CD4-positive, alpha-beta T cell treated with Interleukin-4 for 1 hour (primary cell): Measurements from ENCODE around the gene OGFOD3.
"Not testable (repeated sequence)": the region's sequence is repeated elsewhere in the genome, so short reads cannot be mapped to it uniquely, and the experiment has no call there.

Source experiments
- DNase-seq, 2 donors: peaks; one replicate each; pipeline ENCODE4 v3.0.0-alpha.2; 2020 to 2022

Gene OGFOD3, protein sequence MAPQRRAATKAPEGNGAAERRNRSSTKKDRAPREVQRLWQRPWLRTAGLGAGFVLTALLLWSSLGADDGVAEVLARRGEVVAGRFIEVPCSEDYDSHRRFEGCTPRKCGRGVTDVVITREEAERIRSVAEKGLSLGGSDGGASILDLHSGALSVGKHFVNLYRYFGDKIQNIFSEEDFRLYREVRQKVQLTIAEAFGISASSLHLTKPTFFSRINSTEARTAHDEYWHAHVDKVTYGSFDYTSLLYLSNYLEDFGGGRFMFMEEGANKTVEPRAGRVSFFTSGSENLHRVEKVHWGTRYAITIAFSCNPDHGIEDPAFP

DNA sequence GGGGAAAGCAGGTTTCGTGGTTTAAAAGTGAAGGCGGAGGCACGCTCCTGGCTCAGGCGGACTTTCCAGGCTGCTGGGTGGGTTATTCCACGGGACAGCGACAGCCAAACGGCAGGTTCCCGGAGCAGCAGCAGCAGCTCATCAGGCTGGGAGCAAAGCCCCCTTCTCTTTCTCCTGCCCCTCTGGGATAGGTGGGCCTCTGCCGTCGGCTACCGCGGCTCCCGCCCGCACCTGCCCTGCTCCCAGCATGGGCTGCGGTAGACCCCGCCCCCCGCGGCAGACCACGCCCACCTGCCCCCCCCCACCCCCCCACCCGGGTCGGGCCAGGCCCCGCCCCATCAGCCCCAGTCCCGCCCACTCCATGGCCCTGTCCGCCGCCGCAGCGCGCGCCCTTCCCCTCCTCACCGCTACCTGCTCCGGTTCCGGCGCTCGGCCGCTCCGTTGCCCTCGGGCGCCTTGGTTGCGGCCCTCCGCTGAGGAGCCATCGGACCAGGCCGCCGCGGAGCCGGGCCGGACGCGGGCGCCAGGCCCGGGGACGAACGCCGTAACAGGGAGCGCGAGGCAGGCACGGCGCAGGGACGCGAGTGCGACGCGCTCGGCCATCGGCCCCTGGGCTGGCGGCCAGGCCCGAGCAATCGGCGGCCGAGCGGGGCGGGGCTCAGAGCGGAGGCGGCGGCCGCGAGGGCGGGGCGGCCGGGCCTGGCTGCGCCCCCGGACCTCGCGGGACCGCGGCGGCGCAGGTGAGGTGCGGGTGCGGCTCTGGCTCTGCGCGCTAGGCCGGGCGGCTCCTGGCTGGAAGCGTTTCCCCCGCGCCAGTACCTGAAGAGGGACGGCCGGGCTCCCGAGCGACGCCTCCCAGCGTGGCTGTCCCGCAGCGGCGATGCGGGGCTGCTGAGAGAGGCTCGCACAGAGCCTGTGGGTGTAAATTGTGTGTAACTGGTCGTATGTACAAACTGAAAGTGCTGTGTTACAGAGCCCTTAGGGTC, at the start of gene OGFOD3, which contains the start of gene HEXD:
TSS of gene OGFOD3 (minus strand) at position 586 of the 986 bp plus-strand sequence. CDS start at position 485, 101 bp downstream.
TSS of gene HEXD (plus strand) at position 347 of the 986 bp plus-strand sequence. CDS start 1,453 bp downstream, outside the sequence.
- peak; percentile 82 to 89 for DNase-seq

DNA sequence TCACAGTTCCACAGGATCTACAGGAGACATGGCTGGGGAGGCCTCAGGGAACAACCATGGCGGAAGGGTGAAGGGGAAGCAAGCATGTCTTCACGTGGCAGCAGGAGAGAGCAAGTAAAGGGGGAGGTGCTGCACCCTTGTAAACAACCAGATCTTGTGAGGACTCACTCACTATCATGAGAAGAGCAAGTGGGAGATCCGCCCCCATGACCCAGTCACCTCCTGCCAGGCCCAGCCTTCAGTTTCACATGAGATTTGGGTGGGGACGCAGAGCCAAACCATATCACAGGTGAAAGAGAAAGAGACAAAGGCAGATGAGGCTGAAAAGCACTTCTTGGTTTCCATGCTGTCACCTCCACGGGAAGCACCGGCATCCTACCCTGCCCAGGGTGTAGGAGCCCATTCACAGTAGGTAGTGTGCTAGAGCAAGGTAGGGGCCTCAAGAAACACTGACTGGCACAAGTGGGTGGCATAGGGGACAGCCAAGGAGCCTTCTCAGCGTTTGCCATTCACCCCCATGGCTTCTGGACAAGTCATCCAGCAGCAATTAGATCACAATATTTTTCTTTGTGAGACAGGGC, 46.7 kb upstream of the OGFOD3 start:
- no peak for DNase-seq

DNA sequence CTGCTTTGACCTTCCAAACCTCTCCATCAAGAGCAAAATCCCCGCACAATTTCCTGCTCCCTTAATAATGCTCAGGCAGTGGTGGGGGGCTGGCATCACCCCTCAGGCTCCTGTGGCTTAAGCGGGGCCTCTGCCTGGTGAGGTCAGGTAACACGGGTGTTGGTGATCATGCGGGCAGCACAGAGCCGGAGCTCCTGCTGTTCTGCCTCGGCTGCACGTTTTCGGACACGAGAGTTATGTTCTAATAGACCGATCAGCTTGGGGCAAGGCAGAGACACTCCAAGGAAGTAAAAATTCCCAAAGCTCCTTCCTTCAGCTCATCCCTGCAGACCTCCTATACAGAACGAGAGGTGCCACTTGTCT, 46.2 kb upstream of the OGFOD3 start:
- no peak for DNase-seq

DNA sequence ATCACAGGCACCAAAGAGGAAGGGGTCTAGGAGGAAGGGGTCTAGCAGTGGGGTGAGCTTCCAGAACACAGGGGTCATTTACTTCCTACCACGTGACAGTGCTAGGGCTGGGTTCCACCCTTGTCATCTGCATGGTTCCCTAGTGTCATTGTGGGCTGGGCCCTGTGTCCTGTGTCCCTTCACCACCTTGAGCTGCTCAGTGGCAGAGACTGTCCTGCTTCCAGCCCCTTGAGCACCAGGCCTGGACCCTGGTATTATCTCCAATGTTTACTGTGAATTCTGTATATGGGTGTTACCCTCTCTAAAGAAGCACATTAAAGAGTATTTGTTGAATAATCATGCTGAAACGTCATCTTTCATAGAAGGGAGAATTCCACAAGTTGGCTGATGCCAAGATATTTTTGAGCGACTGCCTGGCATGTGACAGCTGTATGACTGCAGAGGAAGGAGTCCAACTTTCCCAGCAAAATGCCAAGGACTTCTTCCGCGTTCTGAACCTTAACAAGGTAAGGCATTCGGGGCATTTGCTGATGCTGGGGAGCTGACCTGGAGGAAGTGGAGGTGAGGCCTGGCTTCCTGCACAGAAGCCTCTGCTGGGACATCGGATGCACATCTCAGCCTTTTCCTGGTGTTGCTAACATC, 45.7 kb upstream of the OGFOD3 start:
- no peak for DNase-seq

DNA sequence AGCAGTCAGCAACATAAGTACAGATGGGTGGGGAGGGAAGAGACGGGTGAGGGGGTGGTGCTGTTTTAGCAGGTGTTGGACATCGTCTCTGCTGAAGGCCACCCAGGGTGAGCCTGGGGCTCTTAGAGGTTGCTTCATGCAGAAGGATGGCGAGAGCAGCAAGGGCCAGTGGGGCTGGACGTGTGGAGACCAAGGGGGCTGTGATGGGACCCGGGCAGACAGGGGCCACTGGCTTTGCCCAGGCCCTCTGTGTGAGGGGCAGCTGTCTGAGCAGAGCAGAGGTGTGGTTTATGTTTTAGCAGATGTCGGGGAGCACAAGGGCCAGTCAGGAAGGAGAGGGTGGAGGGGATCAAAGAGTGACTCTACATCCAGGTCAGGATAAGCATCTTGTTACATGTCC, 45.0 kb upstream of the OGFOD3 start:
- DNase-seq = no peak

DNA sequence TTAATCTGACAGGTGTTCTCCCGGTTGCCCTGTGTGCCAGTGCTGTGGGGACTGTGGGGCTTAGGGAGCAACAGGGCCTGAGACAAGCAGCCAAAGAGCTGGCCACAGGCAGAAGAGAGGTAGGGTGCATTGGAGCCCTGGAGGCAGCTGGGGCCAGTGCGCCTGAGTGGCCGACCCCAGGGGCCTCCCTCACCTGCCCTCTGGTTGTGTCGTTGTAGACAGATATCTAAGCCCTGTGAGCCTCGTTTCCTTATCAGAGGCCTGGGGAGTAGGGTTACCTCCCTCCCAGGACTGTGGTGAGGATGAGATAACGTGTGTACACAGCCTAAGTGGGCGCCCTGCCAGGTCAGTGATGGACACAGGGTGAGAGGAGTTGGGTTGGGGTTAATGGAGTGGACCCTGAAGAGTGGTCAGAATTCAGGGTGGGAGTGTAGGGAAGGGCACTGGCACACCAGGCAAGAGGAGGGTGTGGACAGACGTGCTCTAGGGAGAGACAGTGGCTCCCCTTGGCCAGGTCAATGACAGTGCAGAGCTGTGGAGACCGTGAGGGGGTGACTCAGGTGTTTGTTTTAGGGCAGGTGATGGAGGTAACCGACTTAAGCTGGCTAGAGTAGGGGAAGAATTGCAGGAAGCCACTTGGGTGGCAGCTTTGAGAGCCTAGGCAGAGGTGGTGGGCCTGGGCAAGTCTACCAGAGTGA, 43.6 kb upstream of the OGFOD3 start:
- no peak for DNase-seq

DNA sequence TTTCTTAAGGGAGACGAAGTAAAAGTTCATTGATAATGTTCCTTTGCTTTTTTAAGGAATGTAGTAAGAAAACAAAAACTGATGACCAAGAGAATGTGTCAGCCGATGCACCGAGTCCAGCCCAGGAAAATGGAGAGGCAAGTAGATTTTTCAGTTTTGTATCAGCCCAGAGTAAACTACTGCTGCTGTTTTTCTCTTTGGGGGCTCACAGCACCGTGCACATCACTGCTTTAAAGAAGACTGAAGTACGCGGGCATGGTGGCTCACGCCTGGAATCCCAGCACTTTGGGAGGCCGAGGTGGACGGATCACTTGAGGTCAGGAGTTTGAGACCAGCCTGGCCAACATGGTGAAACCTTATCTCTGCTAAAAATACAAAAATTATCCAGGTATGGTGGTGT, 41.5 kb upstream of the OGFOD3 start:
- DNase-seq = not testable (repeated sequence)

DNA sequence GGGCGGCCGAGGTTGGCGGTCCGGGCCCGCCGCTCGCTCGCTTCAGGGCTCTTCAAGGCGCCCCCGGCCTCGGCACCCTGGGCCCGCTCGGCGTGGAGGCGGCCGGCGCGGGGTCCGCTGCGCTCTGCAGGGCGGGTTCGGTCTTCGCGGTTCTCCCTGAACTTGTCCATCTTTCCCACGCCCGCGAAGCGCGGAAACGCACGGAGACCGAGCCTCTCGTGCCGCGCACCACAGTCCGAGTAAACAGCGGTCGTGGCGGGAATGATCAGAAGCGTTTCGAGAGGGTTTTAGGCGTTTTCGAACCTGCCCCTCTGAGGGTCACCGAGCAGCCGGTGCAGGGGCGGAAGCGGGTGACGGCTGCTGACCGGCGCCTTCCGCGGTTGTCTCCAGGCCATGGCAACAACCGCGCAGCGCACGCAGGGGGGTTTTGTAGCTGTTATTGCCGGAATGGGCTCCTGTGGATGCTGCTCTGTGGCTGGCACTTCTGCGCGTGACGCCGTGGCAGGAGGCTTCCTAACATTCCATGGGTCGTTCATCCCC, 40.6 kb upstream of the OGFOD3 start:
- peak; percentile 35 to 47 for DNase-seq

DNA sequence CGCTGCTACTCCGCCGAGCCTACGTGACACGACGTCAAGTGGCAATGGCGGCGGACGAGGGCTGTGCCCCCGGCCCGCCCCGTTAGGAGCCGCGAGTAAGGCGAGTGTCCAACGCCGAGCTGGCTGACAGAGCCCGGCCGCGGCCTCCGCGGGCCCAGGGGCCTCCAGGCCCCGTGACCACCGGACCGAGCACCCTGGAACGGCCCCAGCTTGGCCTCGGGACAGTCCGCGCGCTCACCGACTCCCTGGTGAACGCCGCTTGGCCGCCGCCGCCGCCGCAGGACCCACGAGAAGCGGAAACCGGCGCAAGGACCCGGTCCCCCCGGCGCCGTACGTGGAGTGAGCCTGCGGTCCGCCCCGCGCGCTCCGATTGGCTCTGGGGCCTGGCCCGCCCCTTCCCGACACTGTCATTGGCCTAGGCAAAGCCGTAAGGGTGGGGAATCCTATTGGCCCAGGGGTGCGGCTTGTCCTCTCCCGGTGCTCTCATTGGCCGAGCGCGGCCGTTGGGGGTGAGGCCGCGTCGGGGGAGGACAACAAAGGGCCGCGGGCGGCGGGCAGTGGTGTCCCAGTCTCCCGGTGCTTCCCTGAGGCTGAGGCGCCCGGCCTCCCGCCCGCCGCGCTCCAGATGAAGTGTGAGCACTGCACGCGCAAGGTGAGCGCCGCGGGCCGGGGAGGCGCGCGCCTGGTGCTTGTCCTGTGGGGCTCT, 39.9 kb upstream of the OGFOD3 start, which contains the start of gene NARF:
TSS of gene NARF (plus strand) at position 563 of the 706 bp plus-strand sequence. CDS start at position 626, 63 bp downstream.
- peak; percentile 96 to 97 for DNase-seq

DNA sequence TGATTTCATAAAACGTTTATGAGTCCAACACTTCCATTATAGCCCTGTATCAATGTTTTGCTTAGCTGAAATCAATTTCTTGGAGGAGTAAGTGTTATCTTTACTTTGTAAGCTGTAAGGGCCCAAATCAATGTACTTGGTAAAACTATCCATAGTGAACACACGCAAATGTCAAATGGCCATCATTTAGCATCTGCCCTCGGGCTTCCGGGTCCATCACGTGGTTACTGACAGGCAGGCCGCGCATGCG, 39.5 kb upstream of the OGFOD3 start:
- peak in 1 of 2 donors; percentile 96 for DNase-seq

DNA sequence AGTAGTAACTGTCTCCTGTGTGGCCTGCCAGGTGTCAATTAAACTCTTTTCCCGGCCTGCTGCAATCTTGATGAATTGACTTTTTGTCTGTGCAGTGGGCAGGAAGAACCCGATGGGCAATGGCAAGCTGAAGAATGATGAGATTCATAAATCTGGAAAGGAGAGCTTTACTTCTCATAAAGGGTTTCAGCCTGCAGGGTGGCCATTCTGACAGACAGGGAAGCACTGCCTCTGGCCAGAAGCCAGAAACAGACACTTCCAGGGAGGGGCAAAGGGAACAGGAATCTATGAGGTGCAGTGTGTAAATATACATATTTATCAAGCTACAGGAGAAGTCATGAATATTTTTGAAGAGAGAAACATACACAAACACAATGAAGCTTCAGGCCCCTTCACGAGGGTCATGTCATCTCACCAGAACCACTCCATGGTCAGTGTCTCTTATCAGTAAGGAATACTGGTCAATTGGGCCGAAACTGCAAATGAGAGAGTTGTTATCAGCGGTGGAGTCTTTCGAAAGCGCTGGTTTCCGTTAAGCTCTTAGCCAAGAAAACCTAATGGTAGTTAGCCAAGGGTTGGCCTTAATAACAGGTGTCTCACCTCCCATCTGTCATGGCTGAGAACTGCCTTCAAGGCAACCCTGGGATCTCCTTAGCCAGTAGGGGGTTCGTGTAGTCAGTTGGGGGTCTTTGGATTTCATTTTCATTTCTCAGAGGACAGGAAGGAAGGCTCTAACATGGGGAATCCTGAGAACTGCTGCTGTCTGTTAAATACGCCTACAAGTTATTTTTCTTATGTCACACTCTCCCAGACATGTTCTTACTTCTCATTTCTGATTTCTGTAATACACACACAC, 38.9 kb upstream of the OGFOD3 start:
- DNase-seq = no peak

DNA sequence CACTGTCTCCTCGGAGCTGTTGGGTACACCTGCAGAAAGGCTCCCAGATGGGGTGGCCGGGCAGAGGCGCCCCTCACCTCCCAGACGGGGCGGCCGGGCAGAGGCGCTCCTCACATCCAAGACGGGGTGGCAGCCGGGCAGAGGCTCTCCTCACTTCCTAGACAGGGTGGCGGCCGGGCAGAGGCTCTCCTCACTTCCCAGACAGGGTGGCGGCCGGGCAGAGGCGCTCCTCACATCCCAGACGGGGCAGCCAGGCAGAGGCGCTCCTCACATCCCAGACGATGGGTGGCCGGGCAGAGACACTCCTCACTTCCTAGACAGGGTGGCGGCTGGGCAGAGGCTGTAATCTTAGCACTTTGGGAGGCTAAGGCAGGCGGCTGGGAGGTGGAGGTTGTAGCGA, 35.3 kb upstream of the OGFOD3 start:
- not testable (repeated sequence) for DNase-seq

DNA sequence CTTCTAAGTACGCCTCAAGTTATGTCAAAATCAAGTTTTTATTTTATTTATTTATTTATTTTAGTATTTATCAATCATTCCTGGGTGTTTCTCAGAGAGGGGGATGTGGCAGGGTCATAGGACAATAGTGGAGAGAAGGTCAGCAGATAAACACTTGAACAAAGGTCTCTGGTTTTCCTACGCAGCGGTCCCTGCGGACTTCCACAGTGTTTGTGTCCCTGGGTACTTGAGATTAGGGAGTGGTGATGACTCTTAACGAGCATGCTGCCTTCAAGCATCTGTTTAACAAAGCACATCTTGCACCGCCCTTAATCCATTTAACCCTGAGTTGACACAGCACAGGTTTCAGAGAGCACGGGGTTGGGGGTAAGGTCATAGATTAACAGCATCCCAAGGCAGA, 34.8 kb upstream of the OGFOD3 start:
- DNase-seq = not testable (repeated sequence)

DNA sequence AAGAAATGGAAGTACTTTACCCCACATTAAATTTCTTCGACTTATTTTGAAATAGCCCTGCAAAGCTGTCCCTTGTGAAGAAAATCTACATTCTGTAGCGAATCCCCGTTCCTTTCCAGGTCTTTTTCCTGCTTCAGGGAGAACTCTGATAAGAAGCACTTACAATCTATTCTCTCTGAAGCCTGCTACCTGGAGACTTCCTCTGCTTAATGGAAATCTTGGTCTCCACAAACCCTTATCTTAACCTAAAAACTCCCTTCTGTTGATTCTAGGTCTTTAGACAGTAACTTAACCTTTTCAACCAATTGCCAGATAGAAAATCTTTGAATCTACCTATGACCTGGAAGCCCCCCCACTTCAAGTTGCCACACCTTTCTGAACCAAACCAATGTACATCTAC, 33.8 kb upstream of the OGFOD3 start:
- DNase-seq = no peak

DNA sequence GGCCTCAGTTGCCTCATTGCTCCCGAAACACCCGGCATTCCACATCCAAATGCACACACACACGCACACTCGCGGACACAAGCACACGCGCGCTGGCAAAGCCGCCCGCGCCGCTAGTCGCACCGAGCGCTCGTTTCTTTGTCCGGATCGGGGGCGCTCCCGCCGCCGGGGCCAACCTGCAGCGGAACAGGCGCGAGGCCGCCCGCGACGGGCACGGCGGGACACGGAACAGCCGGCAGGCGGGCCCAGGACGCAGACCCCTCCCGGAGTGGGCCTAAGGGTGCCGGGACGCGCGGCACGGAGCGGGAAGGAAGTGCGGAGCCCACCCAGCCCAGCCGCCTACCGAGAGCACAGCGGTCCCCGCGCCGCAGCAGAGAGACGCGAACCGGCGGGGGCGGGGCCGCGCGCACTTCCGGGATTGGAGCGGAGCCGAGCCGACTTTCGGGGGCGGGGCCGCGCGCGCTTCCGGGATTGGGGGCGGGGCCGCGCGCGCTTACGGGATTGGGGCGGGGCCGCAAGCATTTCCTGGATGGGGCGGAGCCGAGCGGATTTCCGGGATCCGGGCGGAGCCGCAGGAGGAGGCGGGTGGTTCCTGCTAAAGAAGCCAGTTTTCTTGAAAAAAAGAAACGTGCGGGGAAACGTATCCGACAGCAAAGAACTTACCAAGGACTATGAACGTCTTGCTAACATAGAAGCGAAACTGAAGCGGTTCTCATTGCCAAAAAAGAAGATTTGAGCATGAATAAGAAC, 32.1 kb upstream of the OGFOD3 start, which contains the start of gene CYBC1:
TSS of gene CYBC1 (minus strand) at position 396 of the 750 bp plus-strand sequence. CDS start 1,498 bp downstream, outside the sequence.
- DNase-seq = peak; percentile 92 to 94

DNA sequence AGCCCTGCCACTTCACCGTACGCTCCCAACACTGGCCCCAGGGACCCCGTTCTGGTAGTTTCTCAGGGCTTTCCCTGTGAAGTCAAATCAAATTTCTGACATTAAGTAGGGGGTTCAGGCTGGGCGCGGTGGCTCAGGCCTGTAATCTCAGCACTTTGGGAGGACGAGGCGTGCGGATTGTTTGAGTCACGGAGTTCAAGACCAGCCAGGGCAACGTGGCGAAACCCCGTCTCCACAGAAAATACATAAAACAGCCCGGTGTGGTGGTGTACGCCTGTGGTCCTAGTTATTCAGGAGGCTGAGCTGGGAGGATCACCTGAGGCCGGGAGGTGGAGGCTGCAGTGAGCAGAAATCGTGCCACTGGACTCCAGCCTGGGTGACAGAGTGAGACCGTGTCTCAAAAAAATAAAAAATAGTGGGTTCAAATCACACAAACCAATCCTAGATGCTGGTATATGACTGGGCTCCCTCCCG, 31.5 kb upstream of the OGFOD3 start:
- peak in 1 of 2 donors; percentile 29 for DNase-seq

DNA sequence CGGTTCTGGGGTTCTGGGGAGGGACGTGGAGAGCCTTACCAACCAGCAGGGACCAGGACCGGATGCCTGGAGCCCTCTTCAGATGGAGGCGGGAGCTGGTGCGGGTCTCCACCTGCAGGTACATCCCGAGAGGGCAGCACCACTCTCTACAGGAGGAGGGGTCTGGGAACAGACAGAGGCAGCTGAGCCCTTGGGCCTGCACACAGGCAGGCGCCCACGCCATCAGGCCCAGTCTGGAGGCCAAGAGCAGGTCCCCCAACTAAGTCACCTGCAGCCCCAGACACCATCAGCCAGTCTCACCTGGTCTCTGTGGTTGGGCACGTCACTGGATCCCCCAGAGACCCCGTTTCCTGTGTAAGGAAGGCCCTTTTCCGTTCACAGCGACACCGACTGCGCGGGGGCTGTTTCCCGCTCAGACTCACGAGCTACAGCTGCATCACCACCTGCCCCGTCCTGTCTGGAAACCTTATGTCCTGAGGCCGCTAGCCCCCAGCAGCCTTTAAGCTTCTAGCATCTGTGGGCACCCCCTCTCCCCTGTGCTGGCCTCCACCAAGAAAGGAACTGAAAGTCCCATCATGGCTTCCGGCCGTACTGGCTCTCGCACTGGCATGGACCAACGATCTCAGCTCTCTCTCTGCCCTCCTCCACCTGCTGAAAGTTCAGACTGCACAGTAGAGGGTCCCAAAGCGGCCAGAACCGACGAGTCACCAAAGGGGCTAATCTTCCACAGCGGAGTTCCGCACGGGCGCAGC, 30.9 kb upstream of the OGFOD3 start:
- peak; percentile 82 to 91 for DNase-seq

DNA sequence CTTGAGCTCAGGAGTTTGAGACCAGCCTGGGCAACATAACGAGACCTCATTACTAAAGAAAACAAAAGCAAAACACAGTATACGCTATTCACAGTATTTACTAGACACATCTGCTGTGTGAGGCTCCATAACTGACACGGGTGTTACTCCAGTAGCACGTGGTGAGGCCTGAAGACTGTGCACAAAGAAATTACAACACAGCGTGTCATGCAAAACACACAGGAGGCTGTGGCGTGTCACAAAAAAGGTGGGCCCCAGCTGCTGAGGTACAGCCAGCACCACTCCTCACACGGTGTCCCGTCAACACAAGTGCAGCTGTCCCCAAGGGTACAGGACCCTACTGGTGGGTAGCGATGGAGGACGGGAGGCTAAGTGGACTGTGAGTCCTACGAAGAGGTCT, 29.5 kb upstream of the OGFOD3 start:
- DNase-seq = no peak
